Measurements from ENCODE around the gene HOXD8. TPM values are rescaled to one million over a fixed set of nuclear protein-coding genes. Genes with fewer than 3 reads are reported as not detected.
A peak's percentile ranks its signal among the peaks of the same experiment; 100 is the strongest.

HOXD8 gene
- total RNA-seq, 4 donors from 2014 or later, result 12.6 to 19.5 (median 16.7) TPM

DNA sequence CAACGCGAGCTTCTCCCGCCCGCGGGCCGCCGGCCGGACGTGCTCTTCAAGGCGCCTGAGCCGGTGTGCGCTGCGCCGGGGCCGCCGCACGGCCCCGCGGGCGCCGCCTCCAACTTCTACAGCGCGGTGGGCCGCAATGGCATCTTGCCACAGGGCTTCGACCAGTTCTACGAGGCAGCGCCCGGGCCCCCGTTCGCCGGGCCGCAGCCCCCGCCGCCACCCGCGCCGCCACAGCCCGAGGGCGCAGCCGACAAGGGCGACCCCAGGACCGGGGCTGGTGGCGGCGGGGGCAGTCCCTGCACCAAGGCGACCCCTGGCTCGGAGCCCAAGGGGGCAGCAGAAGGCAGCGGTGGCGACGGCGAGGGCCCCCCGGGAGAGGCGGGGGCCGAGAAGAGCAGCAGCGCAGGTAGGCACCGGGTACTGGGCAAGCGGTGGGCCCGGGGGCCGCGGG, 21.7 kb upstream of the HOXD8 start:
- DNase-seq (ENCODE audit: low spot score in 2 of 2), result no peak
- H3K27me3 ChIP-seq, result peaks cover 5 to 97% of the 10 kb centered on the region in 2 donors
- no peak for TF ChIP-seq EP300 (IDR thresholded peaks at IDR 0.05)
- TF ChIP-seq, protein P1, sequence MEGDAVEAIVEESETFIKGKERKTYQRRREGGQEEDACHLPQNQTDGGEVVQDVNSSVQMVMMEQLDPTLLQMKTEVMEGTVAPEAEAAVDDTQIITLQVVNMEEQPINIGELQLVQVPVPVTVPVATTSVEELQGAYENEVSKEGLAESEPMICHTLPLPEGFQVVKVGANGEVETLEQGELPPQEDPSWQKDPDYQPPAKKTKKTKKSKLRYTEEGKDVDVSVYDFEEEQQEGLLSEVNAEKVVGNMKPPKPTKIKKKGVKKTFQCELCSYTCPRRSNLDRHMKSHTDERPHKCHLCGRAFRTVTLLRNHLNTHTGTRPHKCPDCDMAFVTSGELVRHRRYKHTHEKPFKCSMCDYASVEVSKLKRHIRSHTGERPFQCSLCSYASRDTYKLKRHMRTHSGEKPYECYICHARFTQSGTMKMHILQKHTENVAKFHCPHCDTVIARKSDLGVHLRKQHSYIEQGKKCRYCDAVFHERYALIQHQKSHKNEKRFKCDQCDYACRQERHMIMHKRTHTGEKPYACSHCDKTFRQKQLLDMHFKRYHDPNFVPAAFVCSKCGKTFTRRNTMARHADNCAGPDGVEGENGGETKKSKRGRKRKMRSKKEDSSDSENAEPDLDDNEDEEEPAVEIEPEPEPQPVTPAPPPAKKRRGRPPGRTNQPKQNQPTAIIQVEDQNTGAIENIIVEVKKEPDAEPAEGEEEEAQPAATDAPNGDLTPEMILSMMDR (IDR thresholded peaks at IDR 0.05), result no peak
- TF ChIP-seq POLR2A (IDR thresholded peaks at IDR 0.05), result no peak
- no peak overlapping the region for H3K27ac ChIP-seq
- peaks cover 0 to 56% (median 14%) of the 10 kb centered on the region in 4 donors for H3K4me1 ChIP-seq
- no peaks in the 10 kb centered on the region for H3K36me3 ChIP-seq
- H3K4me3 ChIP-seq, result peak overlapping the region in 1 of 4 donors; percentile 28
- 2% methylated on average over 25 to 50 of the region's 59 CpGs for WGBS, 2 donors
- H3K9me3 ChIP-seq, result no peaks in the 10 kb centered on the region

DNA sequence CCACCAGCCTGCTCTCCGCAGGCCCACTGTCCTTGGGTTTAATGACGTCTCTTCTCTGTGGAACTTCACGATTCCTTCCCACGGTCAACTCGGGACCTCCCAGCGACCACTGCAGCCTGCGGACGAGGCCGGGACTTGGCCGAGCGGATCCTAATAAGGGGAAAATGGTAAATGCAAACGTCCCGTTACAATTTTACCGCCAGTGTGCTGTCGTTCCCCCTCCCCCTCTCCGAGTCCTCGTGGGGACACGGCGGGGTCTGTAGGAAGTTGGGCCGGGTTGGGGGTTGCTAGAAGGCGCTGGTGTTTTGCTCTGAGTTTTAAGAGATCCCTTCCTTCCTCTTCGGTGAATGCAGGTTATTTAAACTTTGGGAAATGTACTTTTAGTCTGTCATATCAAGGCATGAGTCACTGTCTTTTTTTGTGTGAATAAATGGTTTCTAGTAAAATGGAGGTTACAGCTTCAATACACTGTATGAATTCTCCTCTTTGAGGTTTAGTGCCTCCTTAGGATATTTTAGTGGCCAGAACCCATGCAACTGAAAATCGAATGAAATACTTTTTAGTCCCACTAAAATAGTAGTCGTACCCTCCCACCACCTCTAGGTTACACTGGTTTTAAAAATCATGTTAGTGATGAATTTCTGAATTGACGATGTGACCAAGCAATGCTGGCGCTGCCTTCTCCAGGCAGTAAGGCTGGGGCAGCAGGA, 20.2 kb upstream of the HOXD8 start:
- Histone ChIP-seq H3K4me1 (peaks cover 0 to 50% (median 10%) of the 10 kb centered on the region in 4 donors), H3K27me3 (peaks cover 5 to 97% of the 10 kb centered on the region in 2 donors), H3K9me3 (no peaks in the 10 kb centered on the region), H3K4me3 (peak overlapping the region in 1 of 4 donors; percentile 0), H3K36me3 (no peaks in the 10 kb centered on the region), H3K27ac (no peak overlapping the region)
- DNase-seq (ENCODE audit: low spot score in 2 of 2), result no peak
- TF ChIP-seq POLR2A (IDR thresholded peaks at IDR 0.05) (no peak), EP300 (IDR thresholded peaks at IDR 0.05) (no peak)
- TF ChIP-seq, protein P1 (IDR thresholded peaks at IDR 0.05), result no peak
- WGBS, 2 donors, result 14 to 16% methylated on average over 26 of the region's 26 CpGs

DNA sequence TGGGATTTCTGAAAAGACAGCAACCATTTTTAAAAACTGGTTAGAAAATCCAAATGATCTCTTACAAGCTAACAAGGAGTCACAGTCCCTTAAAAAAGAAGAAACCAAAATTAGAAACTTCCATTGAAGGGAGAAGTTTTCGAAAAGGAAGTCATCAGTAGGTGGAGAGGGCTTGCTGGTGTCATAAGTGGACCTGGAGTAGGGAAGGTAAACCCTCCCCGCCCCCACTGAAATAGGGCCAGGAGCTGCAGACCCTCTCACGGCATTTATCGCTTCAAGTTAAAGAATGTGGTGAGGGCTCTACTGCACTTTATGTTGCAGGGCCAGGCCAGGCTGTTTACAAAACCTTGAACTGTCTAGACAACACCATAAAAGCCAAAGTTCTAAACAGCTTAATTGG, 19.6 kb upstream of the HOXD8 start:
- 42 to 46% methylated on average over 4 of the region's 4 CpGs for WGBS, 2 donors
- H3K4me1 ChIP-seq, result peaks cover 0 to 44% (median 4%) of the 10 kb centered on the region in 4 donors
- peaks cover 0 to 97% of the 10 kb centered on the region in 2 donors for H3K27me3 ChIP-seq
- TF ChIP-seq EP300 (IDR thresholded peaks at IDR 0.05), result no peak
- TF ChIP-seq, protein P1 (IDR thresholded peaks at IDR 0.05), result no peak
- TF ChIP-seq POLR2A (IDR thresholded peaks at IDR 0.05), result no peak
- H3K27ac ChIP-seq, result no peak overlapping the region
- no peak for DNase-seq (ENCODE audit: low spot score in 2 of 2)
- no peaks in the 10 kb centered on the region for H3K9me3 ChIP-seq
- H3K4me3 ChIP-seq, result no peak overlapping the region
- H3K36me3 ChIP-seq, result no peaks in the 10 kb centered on the region

DNA sequence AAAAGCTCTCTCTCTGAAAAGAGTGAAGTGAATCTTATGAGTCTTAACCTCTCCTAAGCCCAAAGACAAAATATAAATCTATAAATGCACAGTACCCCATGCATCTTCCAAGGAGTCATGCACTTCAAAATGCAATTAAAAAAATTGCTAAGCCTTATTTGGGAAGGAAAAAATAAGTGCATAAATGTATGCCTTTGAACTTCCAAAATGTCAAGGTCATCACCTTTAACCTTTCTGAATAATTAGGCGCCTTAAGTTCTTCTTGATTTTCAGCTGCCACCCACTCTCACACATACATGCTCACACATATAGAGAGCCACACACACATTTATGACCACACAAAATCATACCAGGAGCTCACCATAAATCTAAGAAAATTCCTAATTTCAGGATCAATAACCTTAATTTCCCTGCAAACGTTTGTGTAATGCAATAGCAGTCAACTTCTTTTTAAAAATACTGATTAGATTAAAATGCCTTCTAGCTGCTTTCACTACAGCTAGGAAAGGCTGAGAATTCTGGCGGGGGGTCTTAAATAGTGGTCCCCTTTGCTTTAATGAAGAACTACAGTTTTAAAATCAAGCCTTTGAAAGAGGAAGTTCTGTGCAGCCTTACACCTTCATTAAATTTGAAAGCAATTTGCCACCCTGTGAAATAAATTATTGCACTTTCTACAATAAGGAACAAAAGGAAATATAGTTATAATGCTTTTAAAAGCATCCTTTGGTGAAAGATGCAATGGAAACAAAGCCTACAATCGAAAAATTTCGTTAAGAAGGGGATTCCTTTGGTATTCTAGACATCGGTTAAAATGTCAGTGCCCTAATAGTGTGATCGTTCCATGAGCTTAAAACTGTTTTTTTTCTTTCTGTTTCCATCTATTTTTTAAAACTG, 18.8 kb upstream of the HOXD8 start:
- no peak overlapping the region for H3K4me3 ChIP-seq
- no peak for DNase-seq (ENCODE audit: low spot score in 2 of 2)
- WGBS, 2 donors, result 29 to 41% methylated on average over 7 of the region's 7 CpGs
- H3K36me3 ChIP-seq, result no peaks in the 10 kb centered on the region
- TF ChIP-seq EP300 (IDR thresholded peaks at IDR 0.05) (peak in 1 of 2 donors; percentile 48), POLR2A (IDR thresholded peaks at IDR 0.05) (no peak)
- TF ChIP-seq, protein P1 (IDR thresholded peaks at IDR 0.05), result no peak
- peaks cover 0 to 38% (median 4%) of the 10 kb centered on the region in 4 donors for H3K4me1 ChIP-seq
- no peak overlapping the region for H3K27ac ChIP-seq
- H3K9me3 ChIP-seq, result no peaks in the 10 kb centered on the region
- H3K27me3 ChIP-seq, result peaks cover 0 to 97% of the 10 kb centered on the region in 2 donors
